H9 (cell line): ENCODE measurements around the gene YWHAB. TPM values are rescaled to one million over a fixed set of nuclear protein-coding genes. Genes with fewer than 3 reads are reported as not detected.

Experiments used
- DNase-seq: peaks from one replicate; pipeline ENCODE4 v3.0.0-alpha.2; 2017
- H2AFZ ChIP-seq: one replicate; pipeline ENCODE4 v1.6.1; 2013; ENCODE audit warnings: mild to moderate bottlenecking, low read length, control low read depth, moderate library complexity
- H2AK5ac ChIP-seq: 2 replicates; pipeline ENCODE4 v1.6.1; 2013; ENCODE audit warnings: low read length, control low read depth, mixed read lengths; ENCODE audit not compliant: insufficient read length
- H2BK120ac ChIP-seq: one replicate; pipeline ENCODE4 v1.6.1; 2013; ENCODE audit warnings: low read depth, mild to moderate bottlenecking, low read length, control low read depth, inconsistent platforms; ENCODE audit not compliant: poor library complexity, severe bottlenecking
- H2BK12ac ChIP-seq: 2 replicates; pipeline ENCODE4 v1.6.1; 2013; ENCODE audit warnings: low read length, control low read depth, mixed read lengths, low read depth; ENCODE audit not compliant: insufficient read length
- H2BK15ac ChIP-seq: 2 replicates; pipeline ENCODE4 v1.6.1; 2013; ENCODE audit warnings: low read depth, low read length, control low read depth
- H2BK20ac ChIP-seq: one replicate; pipeline ENCODE4 v1.6.1; 2013; ENCODE audit warnings: low read depth, mild to moderate bottlenecking, low read length, control low read depth, inconsistent platforms; ENCODE audit not compliant: poor library complexity, severe bottlenecking
- H2BK5ac ChIP-seq: 2 replicates; pipeline ENCODE4 v1.6.1; 2013; ENCODE audit warnings: low read length, control low read depth, mixed read lengths; ENCODE audit not compliant: insufficient read length
- H3K14ac ChIP-seq: 2 replicates; pipeline ENCODE4 v1.6.1; 2013; ENCODE audit warnings: low read length, control low read depth; ENCODE audit not compliant: insufficient read depth
- H3K18ac ChIP-seq: 2 replicates; pipeline ENCODE4 v1.6.1; 2013; ENCODE audit warnings: low read depth, mild to moderate bottlenecking, mixed read lengths, low read length, control low read depth; ENCODE audit not compliant: insufficient read length
- H3K23ac ChIP-seq: 2 replicates; pipeline ENCODE4 v1.6.1; 2013; ENCODE audit warnings: low read length, control low read depth, mixed read lengths, low read depth; ENCODE audit not compliant: insufficient read length
- H3K23me2 ChIP-seq: 2 replicates; pipeline ENCODE4 v1.6.1; 2013; ENCODE audit warnings: low read depth, mild to moderate bottlenecking, mixed read lengths, low read length, control low read depth; ENCODE audit not compliant: insufficient read length, poor library complexity, severe bottlenecking
- H3K27ac ChIP-seq: 2 replicates; pipeline ENCODE4 v1.5.1; 2013; ENCODE audit warnings: low read length, control low read depth, mixed read lengths, low read depth; ENCODE audit not compliant: insufficient read length
- H3K27me3 ChIP-seq: 2 replicates; pipeline ENCODE4 v1.6.1; 2013; ENCODE audit warnings: low read length, control low read depth, inconsistent platforms; ENCODE audit not compliant: insufficient read depth
- H3K4ac ChIP-seq: 2 replicates; pipeline ENCODE4 v1.6.1; 2013; ENCODE audit warnings: low read depth, mild to moderate bottlenecking, control low read depth, inconsistent platforms, low read length, moderate library complexity
- H3K4me1 ChIP-seq: 2 replicates; pipeline ENCODE4 v1.6.1; 2013; ENCODE audit warnings: low read length, control low read depth, inconsistent platforms; ENCODE audit not compliant: insufficient read depth
- H3K4me2 ChIP-seq: 2 replicates; pipeline ENCODE4 v1.6.1; 2013; ENCODE audit warnings: low read length, control low read depth, mixed read lengths; ENCODE audit not compliant: insufficient read length, insufficient read depth
- H3K56ac ChIP-seq: 2 replicates; pipeline ENCODE4 v1.6.1; 2013; ENCODE audit warnings: low read depth, mild to moderate bottlenecking, mixed read lengths, low read length, control low read depth; ENCODE audit not compliant: insufficient read length
- H3K79me1 ChIP-seq: 2 replicates; pipeline ENCODE4 v1.6.1; 2013; ENCODE audit warnings: low read depth, mild to moderate bottlenecking, moderate library complexity, low read length, control low read depth, inconsistent platforms; ENCODE audit not compliant: insufficient read depth, poor library complexity, severe bottlenecking
- H3K79me2 ChIP-seq: 2 replicates; pipeline ENCODE4 v1.6.1; 2013; ENCODE audit warnings: low read length, control low read depth, inconsistent platforms; ENCODE audit not compliant: insufficient read depth
- H3K9ac ChIP-seq: 2 replicates; pipeline ENCODE4 v1.6.1; 2013; ENCODE audit warnings: low read length, control low read depth, mixed read lengths; ENCODE audit not compliant: insufficient read length; ENCODE audit errors: extremely low read depth
- H3K9me3 ChIP-seq: one replicate; pipeline ENCODE4 v1.6.1; 2013; ENCODE audit warnings: low read depth, low read length, inconsistent platforms; ENCODE audit not compliant: control insufficient read depth
- H3T11ph ChIP-seq: one replicate; pipeline ENCODE4 v1.6.1; 2013; ENCODE audit warnings: mild to moderate bottlenecking, low read length, control low read depth, inconsistent platforms
- H4K20me1 ChIP-seq: one replicate; pipeline ENCODE4 v1.6.1; 2013; ENCODE audit not compliant: control insufficient read depth, insufficient read length, insufficient read depth
- H4K5ac ChIP-seq: 2 replicates; pipeline ENCODE4 v1.6.1; 2013; ENCODE audit warnings: low read depth, mild to moderate bottlenecking, mixed read lengths, low read length, control low read depth; ENCODE audit not compliant: insufficient read length
- H4K8ac ChIP-seq: replicated peaks from 2 replicates; pipeline ENCODE4 v1.6.1; 2013; ENCODE audit warnings: low read length, control low read depth, mixed read lengths, low read depth; ENCODE audit not compliant: insufficient read length
- H4K91ac ChIP-seq: 2 replicates; pipeline ENCODE4 v1.6.1; 2013; ENCODE audit warnings: low read depth, mild to moderate bottlenecking, moderate library complexity, mixed read lengths, low read length, control low read depth; ENCODE audit not compliant: insufficient read length
- H3K27ac Mint-ChIP-seq, 3 experiments: 2 replicates in 2 of 3; 3 replicates in 1 of 3; pipeline ENCODE4 v1.8.0; 2020 to 2021; ENCODE audit warnings: mixed read lengths in 3 of 3, mild to moderate bottlenecking in 1 of 3, moderate library complexity in 1 of 3
- H3K27me3 Mint-ChIP-seq: 2 replicates; pipeline ENCODE4 v1.8.0; 2021; ENCODE audit warnings: low read depth, mild to moderate bottlenecking, moderate library complexity, mixed read lengths
- H3K36me3 Mint-ChIP-seq, 3 experiments: 2 replicates in 2 of 3; 3 replicates in 1 of 3; pipeline ENCODE4 v1.8.0; 2020 to 2021; ENCODE audit warnings: low read depth in 3 of 3, mixed read lengths in 3 of 3; ENCODE audit not compliant: insufficient read depth in 1 of 3
- H3K4me1 Mint-ChIP-seq, 2 experiments: 2 replicates each; pipeline ENCODE4 v1.8.0; 2020; ENCODE audit warnings: mixed read lengths in 2 of 2
- H3K4me3 Mint-ChIP-seq, 2 experiments: 2 replicates in 1 of 2; 3 replicates in 1 of 2; pipeline ENCODE4 v1.8.0; 2020 to 2021; ENCODE audit warnings: mild to moderate bottlenecking in 2 of 2, mixed read lengths in 2 of 2, moderate library complexity in 1 of 2
- H3K9me3 Mint-ChIP-seq, 2 experiments: 2 replicates in 1 of 2; 3 replicates in 1 of 2; pipeline ENCODE4 v1.8.0; 2020; ENCODE audit warnings: mild to moderate bottlenecking in 2 of 2, mixed read lengths in 2 of 2, moderate library complexity in 1 of 2
- CTCF ChIP-seq: fragments of 200-600 bp; sonication (generic); conservative IDR thresholded peaks from 3 replicates; pipeline ENCODE4 v1.8.0; 2021; ENCODE audit warnings: antibody characterized with exemption, mild to moderate bottlenecking
- WGBS: extraction: QIAGEN DNeasy Blood & Tissue Kit; methylation state at CpG from one replicate; pipeline ENCODE4 v1.1.7; 2013; ENCODE audit warnings: missing lambda C conversion rate, low lambda C conversion rate, mixed read lengths; ENCODE audit not compliant: insufficient read length; ENCODE audit errors: extremely low coverage; 5-methylcytosine and 5-hydroxymethylcytosine counted together
- total RNA-seq: library from RNA; stranded (reverse); gene quantifications from 2 replicates; pipeline ENCODE4 v1.2.1, GENCODE V29; 2021

Gene YWHAB
- total RNA-seq, 1 experiment from 2014 or later = 203 TPM

GRCh38 chr20:44948107-44948506, 62.6 kb downstream of the YWHAB start:
- Histone ChIP-seq H3K23me2 (no peaks in the 10 kb centered on the region), H2BK15ac (no peak overlapping the region), H3K9ac (no peak overlapping the region), H4K91ac (no peak overlapping the region), H4K20me1 (no peaks in the 10 kb centered on the region), H3K23ac (no peak overlapping the region), H3T11ph (no peak overlapping the region), H2BK120ac (no peak overlapping the region), H3K18ac (no peak overlapping the region), H3K79me1 (no peaks in the 10 kb centered on the region), H4K8ac (no peak overlapping the region), H3K4ac (no peak overlapping the region), H3K56ac (no peak overlapping the region), H3K14ac (no peak overlapping the region), H4K5ac (no peak overlapping the region), H3K79me2 (no peaks in the 10 kb centered on the region), H2AK5ac (no peak overlapping the region), H3K4me1 (no peaks in the 10 kb centered on the region), H2AFZ (no peak overlapping the region), H3K27me3 (no peaks in the 10 kb centered on the region), H3K27ac (no peak overlapping the region), H3K4me2 (no peak overlapping the region), H2BK20ac (no peak overlapping the region), H2BK5ac (no peak overlapping the region), H2BK12ac (no peak overlapping the region), H3K9me3 (no peaks in the 10 kb centered on the region)
- WGBS = no CpG with 5 or more reads among the region's 5 CpGs
- H3K9me3 Mint-ChIP-seq = no peaks in the 10 kb centered on the region
- no peaks in the 10 kb centered on the region for H3K4me1 Mint-ChIP-seq
- no peak overlapping the region for H3K4me3 Mint-ChIP-seq
- DNase-seq = no peak
- H3K27ac Mint-ChIP-seq = no peak overlapping the region
- H3K36me3 Mint-ChIP-seq = peaks cover 18 to 90% (median 57%) of the 10 kb centered on the region in 3 experiments; a peak in 6 of 7 replicates
- no peak for TF ChIP-seq CTCF
- H3K27me3 Mint-ChIP-seq = no peaks in the 10 kb centered on the region
